Activated gamma-delta T cell (primary cell): ENCODE data around the gene INTS11.

Experiments
- DNase-seq: peaks from one replicate; lab custom pipeline; 2025; lab: John Stamatoyannopoulos, UW

The INTS11 gene

DNA sequence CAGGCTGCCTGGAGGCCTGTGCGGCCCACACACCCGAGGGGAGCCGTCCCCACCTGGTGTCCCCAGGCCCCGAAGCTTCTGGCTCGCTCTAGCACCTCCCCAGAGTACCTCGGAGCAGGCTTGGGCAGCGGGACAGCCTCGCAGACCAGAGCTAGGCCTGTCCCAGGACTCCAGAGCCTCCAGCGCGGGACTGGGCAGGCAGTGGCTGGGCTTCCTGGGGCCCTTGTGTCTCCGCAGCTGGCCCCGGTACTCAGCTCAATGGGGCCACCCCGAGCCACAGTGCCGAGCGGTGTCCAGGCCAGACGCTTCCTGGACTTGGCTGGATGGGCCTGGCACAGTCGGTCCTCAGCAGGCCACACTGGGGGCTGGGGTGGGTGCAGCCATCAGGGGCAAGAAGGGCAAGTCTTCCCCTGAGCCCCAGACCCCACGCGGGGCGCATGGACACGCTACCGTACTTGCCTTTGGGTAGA lies 39.3 kb downstream of the INTS11 start:
- DNase-seq = no peak

DNA sequence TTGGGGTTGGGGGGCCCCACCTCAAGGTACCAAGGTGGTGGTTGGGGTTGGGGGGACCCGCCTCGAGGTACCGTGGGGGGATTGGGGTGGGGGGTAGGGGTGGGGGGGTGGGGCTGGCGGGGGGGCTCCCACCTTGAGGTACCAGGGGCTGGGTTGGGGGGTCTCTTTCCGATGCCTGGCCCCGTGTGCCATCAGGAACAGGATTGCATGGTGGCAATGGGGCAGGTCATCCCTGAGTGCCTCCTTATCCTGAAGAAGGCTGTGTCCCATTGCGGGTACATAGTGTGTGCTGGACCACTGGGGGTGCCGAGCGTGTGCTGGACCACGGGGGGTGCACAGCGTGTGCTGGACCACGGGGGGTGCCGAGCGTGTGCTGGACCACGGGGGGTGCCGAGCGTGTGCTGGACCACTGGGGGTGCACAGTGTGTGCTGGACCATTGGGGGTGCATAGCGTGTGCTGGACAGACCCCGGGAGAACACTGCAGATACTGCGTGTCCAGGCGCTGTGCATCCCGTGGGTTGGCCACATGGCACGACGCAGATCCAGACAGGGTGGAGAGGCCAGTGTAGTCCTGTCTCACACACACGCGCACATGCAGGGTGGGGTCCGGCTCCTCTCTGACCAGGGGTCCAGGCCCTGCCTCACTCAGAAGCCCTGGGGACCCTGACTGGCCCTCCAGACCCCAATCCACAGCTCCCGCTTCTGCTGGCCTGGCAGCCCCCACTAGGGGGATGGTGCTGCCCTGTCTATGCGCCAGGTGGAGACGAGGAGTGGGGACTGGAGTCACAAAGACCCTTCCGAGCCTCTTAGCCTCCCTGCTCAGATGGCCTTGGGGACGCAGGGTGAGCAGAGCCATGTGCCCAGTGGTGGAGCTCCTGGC lies 40.0 kb downstream of the INTS11 start:
- no peak for DNase-seq

GRCh38 chr1:1283821-1284220 lies 40.6 kb downstream of the INTS11 start:
- no peak for DNase-seq

GRCh38 chr1:1282998-1283397 lies 41.5 kb downstream of the INTS11 start:
- no peak for DNase-seq

GRCh38 chr1:1281533-1282321 lies 42.7 kb downstream of the INTS11 start:
- DNase-seq = no peak

DNA sequence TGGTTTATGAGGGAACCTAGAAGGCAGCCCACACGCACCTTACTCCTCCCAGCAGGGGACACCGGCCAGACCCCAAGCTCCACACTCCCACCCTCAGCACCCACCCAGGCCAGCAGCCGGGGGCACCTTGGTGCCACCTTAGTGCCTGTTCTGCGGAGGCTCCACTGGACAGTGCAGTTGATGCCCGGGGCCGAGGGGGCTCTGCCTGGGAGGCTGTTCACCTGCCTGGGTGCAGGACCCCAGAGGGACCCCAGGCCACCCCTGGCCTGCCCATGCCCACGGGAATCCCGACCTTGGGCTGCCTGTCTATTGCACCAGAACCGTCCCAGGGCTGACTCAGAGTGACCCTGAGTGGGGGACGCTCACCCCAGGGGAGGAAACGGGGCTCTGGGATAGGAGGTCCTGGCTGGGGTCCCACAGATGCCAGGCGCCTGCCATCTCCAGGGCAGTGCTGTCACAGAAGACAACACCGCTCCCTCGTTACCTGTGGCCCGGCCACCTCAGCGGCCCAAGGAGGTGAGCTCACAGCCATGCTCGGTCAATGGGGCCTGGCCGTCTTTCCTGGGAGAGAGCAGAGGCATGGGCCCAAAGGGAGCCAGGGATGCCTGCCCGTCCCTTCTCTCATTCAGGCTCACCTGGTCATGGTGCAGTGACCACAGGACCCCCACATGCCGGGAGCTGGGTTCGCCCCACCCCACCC lies 43.5 kb downstream of the INTS11 start:
- DNase-seq = no peak

DNA sequence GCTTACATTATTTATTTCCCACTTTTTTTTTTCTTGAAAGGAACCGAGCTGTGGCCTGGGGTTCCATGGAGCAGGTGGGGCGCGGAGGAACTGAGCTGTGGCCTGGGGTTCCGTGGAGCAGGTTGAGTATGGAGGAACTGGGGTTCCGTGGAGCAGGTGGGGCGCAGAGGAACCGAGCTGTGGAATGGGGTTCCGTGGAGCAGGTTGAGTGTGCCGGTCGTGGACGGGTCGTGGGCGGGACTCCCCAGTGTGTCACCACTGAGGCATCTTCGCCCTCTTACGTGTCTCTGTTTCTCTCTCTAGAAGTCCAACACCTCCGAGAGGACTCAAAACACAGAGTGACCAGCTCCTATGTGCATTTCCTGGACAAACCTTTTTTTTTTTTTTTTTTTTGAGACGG lies 45.4 kb downstream of the INTS11 start:
- no peak for DNase-seq

DNA sequence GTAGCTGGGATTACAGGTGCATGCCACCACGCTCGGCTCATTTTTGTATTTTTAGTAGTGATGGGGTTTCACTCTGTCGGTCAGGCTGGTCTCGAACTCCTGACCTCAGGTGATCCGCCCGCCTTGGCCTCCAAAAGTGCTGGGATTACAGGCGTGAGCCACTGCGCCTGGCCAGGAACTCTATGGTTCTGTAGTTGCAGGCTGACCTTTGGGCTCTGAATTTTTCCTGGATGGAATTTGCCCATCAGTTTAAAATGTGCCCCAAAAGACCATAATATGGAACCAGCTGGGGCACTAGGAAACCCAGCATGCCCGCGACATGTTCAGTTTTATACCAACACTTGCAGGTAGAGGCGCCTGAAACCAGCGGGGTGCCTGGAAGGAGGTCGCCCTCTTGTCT lies 45.8 kb downstream of the INTS11 start:
- DNase-seq = no peak

- no peak for DNase-seq
Measured at GRCh38 chr1:1275836-1276235, 48.6 kb downstream of the INTS11 start.

GRCh38 chr1:1274931-1275431 lies 49.5 kb downstream of the INTS11 start:
- no peak for DNase-seq

- DNase-seq = no peak
Measured at GRCh38 chr1:1274299-1274930, 50.0 kb downstream of the INTS11 start.

DNA sequence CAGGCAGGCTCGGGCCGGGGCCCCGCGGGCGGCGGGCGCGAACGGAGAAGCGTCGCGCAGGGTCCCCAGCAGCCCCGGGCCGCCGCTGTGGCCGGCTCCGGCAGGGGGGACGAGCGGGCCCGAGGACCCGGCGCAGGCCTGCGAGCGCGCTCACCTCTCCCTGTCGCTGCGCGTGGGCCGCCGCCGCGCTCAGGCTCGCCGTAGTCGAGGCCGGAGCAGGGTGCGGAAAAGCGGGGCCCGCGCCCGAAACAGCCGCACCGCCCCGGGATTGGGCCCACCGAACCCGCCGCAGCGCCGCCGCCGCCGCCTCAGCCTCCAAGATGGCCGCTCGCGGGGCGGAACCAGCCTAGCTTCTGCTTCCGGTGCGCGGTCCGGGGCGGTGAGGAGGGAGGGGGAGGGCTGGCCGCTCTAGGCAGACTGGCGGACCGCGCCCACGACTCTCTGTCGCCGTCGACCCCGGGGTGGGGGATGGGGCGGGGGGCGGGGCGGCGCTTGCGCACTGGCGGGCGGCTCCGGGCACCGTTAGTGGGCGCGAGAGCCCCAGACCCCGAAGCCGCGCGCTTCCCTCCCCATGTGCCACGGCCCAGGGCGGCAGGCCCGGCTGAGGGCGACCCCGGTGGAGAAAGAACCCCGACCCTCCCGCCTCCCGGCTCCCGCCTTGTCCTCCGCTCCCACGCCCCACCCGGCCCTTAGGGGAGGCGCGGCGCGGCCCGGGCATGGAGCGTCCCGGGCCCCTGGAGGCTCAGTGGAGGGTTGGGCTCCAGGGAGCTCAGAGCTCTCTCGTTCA lies 50.8 kb downstream of the INTS11 start, which contains the start of gene UBE2J2:
Gene UBE2J2 (minus strand): TSS at position 343 of the 787 bp plus-strand sequence. CDS start 5,862 bp downstream, outside the sequence.
- DNase-seq = peak; percentile 90

- DNase-seq = no peak
Measured at GRCh38 chr1:1273209-1273511, 51.3 kb downstream of the INTS11 start.

DNA sequence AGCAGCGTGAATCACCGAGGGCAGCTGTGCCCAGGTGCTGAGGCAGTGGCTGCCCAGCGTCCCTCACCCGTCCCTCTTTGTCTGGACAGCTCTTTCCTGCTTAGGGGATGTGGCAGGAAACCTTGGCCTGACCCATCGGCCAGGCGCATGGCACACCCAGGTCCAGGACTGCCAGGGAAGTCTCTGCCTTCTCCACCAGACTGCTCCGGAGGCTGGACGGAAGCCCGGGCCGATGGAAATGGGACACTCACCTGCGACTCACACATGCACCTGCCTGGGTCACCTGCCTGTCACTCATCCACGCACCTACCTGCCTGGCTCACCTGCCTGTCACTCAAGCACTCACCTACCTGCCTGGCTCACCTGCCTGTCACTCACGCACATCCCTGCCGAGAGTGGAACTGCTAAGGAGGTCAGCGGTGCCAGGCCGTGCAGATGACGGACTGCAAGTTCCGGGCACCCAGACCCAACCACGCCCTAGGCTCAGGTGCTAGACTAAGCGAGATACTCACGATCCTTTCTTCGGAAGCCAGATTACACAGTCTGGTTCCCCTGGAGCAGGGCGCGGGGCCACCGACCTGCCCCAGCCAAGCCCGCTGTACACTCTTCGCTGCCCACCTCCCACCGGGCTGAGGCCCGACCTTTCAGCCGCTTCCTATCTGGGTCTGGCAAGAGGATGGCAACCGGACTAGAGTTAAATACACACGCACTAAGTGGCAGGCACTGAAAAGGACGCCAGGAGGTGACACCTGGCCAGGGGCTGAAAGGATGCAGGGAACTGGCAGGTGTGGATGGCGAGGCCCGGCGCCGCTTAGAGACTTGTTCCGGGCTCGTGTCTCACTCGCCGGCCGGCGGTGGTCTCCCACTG lies 51.9 kb downstream of the INTS11 start:
- no peak for DNase-seq

DNA sequence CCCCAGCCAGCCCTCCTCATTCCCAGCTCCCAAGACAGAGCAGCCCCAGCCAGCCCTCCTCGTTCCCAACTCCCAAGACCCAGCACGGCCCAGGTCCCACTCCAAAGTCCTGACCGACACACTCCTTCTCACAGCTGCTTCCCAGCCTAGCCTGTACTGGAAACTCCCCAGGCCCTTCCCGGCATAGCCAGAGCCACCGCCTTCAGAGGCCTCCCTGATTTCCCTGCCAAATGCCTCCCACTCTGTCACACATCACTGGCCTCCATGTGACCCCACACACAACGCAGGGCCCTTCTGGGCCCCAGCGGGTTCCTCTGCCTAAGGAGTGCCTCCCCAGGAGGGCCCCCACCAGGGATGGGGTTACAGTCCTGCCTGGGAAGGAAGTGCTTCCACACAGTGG lies 53.6 kb downstream of the INTS11 start:
- no peak for DNase-seq

DNA sequence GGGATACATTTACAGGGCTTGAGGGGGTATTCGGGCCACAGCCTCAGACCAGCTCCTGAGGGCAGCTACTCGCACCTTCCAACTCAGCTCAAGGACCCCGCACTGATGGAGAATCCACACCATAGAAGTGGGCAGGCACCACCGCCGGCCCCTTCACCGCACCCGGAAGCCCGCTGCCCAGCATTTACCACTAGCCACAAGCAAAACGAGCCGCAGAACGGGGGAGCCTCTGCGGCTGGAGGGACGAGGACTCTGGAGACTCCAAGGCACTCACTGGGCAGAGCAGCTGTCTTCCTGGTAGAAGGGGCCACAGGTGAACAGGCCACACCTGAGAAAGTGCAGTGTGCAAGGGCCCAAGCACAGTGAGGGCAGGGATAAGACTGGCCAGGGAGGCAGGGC lies 56.2 kb downstream of the INTS11 start:
- no peak for DNase-seq

GRCh38 chr1:1267488-1268283 lies 56.8 kb downstream of the INTS11 start:
- DNase-seq = no peak

DNA sequence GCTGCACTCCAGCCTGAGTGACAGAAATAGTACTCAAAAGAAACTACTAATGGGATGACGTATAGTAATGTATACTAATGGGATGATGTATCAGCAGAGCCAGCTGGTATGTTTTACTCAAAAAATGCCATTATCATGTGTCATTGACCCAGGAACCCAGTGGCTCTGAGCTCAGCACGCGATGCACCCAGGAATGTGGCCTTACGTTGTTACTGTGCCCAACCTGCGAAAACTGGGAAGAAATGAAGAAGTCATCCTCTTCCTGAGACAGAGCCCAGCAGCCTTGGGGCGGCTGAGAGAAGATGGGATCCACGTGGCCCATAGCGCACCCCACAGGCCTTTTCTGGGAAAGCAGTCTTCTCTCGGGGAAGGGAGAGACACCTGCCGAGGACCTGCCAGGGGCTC lies 59.6 kb downstream of the INTS11 start:
- no peak for DNase-seq

GRCh38 chr1:1264026-1264425 lies 60.4 kb downstream of the INTS11 start:
- DNase-seq = no peak
